Pancreas (tissue), 10 donors: ENCODE measurements around the gene HOMER2. TPM values are rescaled to one million over a fixed set of nuclear protein-coding genes. Genes with fewer than 3 reads are reported as not detected.
"Not testable (repeated sequence)": the region's sequence is repeated elsewhere in the genome, so short reads cannot be mapped to it uniquely, and the experiment has no call there.

Experiments used
- ATAC-seq, 4 donors: fragments of 200-7000 bp; cut with Tn5 transposase; one replicate each; pipeline versions ENCODE4 v1.8.0 to v1.9.1; 2020; ENCODE audit warnings: mild to moderate bottlenecking in 4 of 4, moderate library complexity in 4 of 4
- DNase-seq, 6 donors: peaks; one replicate each; pipeline ENCODE4 v3.0.0-alpha.2; 2020
- FAIRE-seq: peaks from 2 replicates; lab custom pipeline; 2012; peaks lifted over from hg19 to GRCh38; lab: Jason Lieb, UNC
- H3K27ac ChIP-seq, 4 donors: fragments of 200-600 bp; sonication (generic); 1 replicate in 3 of 4; 2 replicates in 1 of 4; pipeline versions ENCODE4 v1.5.0 to v1.8.0; 2020
- H3K27me3 ChIP-seq, 4 donors: fragments of 200-600 bp; one replicate each; pipeline ENCODE4 v1.8.0; 2021
- H3K36me3 ChIP-seq, 3 donors: fragments of 200-600 bp; sonication (generic) in 1 of 3; one replicate each; pipeline versions ENCODE4 v1.5.0 to v1.8.0; 2020 to 2021
- H3K4me1 ChIP-seq, 3 donors: fragments of 200-600 bp; one replicate each; pipeline ENCODE4 v1.8.0; 2021
- H3K4me3 ChIP-seq, 4 donors: fragments of 200-600 bp; sonication (generic) in 2 of 4; one replicate each; pipeline versions ENCODE4 v1.5.0 to v1.8.0; 2020 to 2021
- H3K9me3 ChIP-seq, 4 donors: fragments of 200-600 bp; one replicate each; pipeline ENCODE4 v1.8.0; 2021
- CTCF ChIP-seq, 4 donors: fragments of 200-600 bp; sonication (generic) in 3 of 4; IDR thresholded peaks; one replicate each; pipeline versions ENCODE4 v1.5.0 to v1.8.0; 2021; ENCODE audit warnings: antibody characterized with exemption in 4 of 4
- WGBS, 2 donors: extraction: QIAGEN DNeasy Blood & Tissue Kit; methylation state at CpG; one replicate each; pipeline ENCODE4 v1.1.7; 2013; 5-methylcytosine and 5-hydroxymethylcytosine counted together
- intact Hi-C, 3 donors: fragments of 100-400 bp; cut with DNase I; formaldehyde crosslinking; loops; one replicate each; pipeline versions ENCODE4 v1.11.1 to v1.14.2; 2022
- polyA plus RNA-seq, 2 donors: library from polyadenylated mRNA; stranded (reverse); fragments of 200-250 nt; gene quantifications; one replicate each; pipeline ENCODE4 v1.2.3, GENCODE V29; 2013
- total RNA-seq, 6 donors: library from RNA; stranded (reverse); fragmentation: NEBNext Ultra II Directional in 4 of 6; extraction: Animal tissue kit (Norgen Biotek cat#: 25700) in 4 of 6; gene quantifications; one replicate each; pipeline versions ENCODE4 v1.2.1 to v1.2.4, GENCODE V29; 2021 to 2023
- donor health status: healthy with polysubstance abuse.
- donor health status: DM: no; HTN: no; CAD: no; lungs with moderate emphysema.
- donor health status: DM: no; HTN: no; CAD: no.
- donor health status: control.
- donor health status: control.
- donor health status: Bipolar disorder and iron deficiency.
- donor health status: DM: yes; HTN: yes; CAD: no.
- donor health status: DM: no; HTN: no; CAD: no.
- donor health status: DM: no; HTN: no; CAD: no.
- donor health status: DM: yes; HTN: yes; CAD: no.

The HOMER2 gene
- total and polyA plus RNA-seq, 8 donors, result 76.8 to 180 (median 139) TPM

- FAIRE-seq (no peak), ATAC-seq (peak; percentile 13 to 36 (median 19)), DNase-seq (no peak)
- peaks cover 0 to 13% (median 0%) of the 10 kb centered on the region in 3 donors for H3K36me3 ChIP-seq
- peak overlapping the region in 2 of 4 donors; percentile 16 to 19 for H3K27ac ChIP-seq
- no peaks in the 10 kb centered on the region for H3K9me3 ChIP-seq
- no peak overlapping the region for H3K4me3 ChIP-seq
- 21 to 28% methylated on average over 4 of the region's 4 CpGs for WGBS, 2 donors
- intact Hi-C loops, result no loop called here
- peaks cover under 1 to 26% (median 25%) of the 10 kb centered on the region in 3 donors for H3K4me1 ChIP-seq
- H3K27me3 ChIP-seq, result no peaks in the 10 kb centered on the region
- no peak for TF ChIP-seq CTCF (IDR thresholded peaks at IDR 0.05)
Measured at GRCh38 chr15:82894971-82895520, 57.5 kb downstream of the HOMER2 start.

GRCh38 chr15:82893473-82893872 is 59.0 kb downstream of the HOMER2 start:
- H3K27ac ChIP-seq, intact Hi-C loops, ATAC-seq, H3K4me3 ChIP-seq, H3K9me3 ChIP-seq, H3K27me3 ChIP-seq, FAIRE-seq: not testable (repeated sequence)
- DNase-seq, result peak in 1 of 6 donors; percentile 6
- 93 to 96% methylated on average over 12 of the region's 12 CpGs for WGBS, 2 donors
- Histone ChIP-seq H3K4me1 (peaks cover 0 to 15% (median 12%) of the 10 kb centered on the region in 3 donors), H3K36me3 (peaks cover 0 to 21% (median 7%) of the 10 kb centered on the region in 3 donors)

GRCh38 chr15:82892573-82892972 is 59.9 kb downstream of the HOMER2 start:
- 88 to 91% methylated on average over 9 of the region's 9 CpGs for WGBS, 2 donors
- FAIRE-seq, result no peak

GRCh38 chr15:82890995-82891390 is 61.5 kb downstream of the HOMER2 start:
- WGBS, 2 donors, result 37 to 57% methylated on average over 6 of the region's 6 CpGs
- peak in 1 of 6 donors; percentile 13 for DNase-seq
- peak; percentile 40 to 83 (median 62) for ATAC-seq
- Histone ChIP-seq H3K4me1 (peaks cover 0 to 4% (median 4%) of the 10 kb centered on the region in 3 donors), H3K9me3 (no peaks in the 10 kb centered on the region), H3K4me3 (no peak overlapping the region), H3K27me3 (no peaks in the 10 kb centered on the region), H3K27ac (peak overlapping the region in 3 of 4 donors; percentile 5 to 69 (median 31)), H3K36me3 (peaks cover 0 to 21% (median 7%) of the 10 kb centered on the region in 3 donors)
- no peak for TF ChIP-seq CTCF (IDR thresholded peaks at IDR 0.05)
- intact Hi-C loops, result no loop called here
- no peak for FAIRE-seq

More at GRCh38 chr15:82892573-82892972, 59.9 kb downstream of the HOMER2 start:
- DNase-seq (peak in 1 of 6 donors; percentile 6), ATAC-seq (no peak)
- H3K4me3 ChIP-seq, result no peak overlapping the region
- intact Hi-C loops, result no loop called here
- TF ChIP-seq CTCF (IDR thresholded peaks at IDR 0.05), result no peak
- no peaks in the 10 kb centered on the region for H3K27me3 ChIP-seq
- peaks cover 0 to 21% (median 7%) of the 10 kb centered on the region in 3 donors for H3K36me3 ChIP-seq
- H3K9me3 ChIP-seq, result no peaks in the 10 kb centered on the region
- H3K27ac ChIP-seq, result no peak overlapping the region
- peaks cover 0 to 6% (median 4%) of the 10 kb centered on the region in 3 donors for H3K4me1 ChIP-seq

- Histone ChIP-seq H3K27ac (peak overlapping the region in 2 of 4 donors; percentile 31 to 69), H3K27me3 (no peaks in the 10 kb centered on the region), H3K4me3 (no peak overlapping the region), H3K4me1 (peaks cover 0 to 4% (median 4%) of the 10 kb centered on the region in 3 donors), H3K36me3 (peaks cover 0 to 21% (median 7%) of the 10 kb centered on the region in 3 donors), H3K9me3 (no peaks in the 10 kb centered on the region)
- no peak for TF ChIP-seq CTCF (IDR thresholded peaks at IDR 0.05)
- intact Hi-C loops, result no loop called here
- WGBS, 2 donors, result 37 to 47% methylated on average over 9 of the region's 9 CpGs
- DNase-seq (peak in 1 of 6 donors; percentile 8), ATAC-seq (peak in 2 of 4 donors; percentile 34), FAIRE-seq (no peak)
Measured at GRCh38 chr15:82890338-82890994, 62.1 kb downstream of the HOMER2 start.
